SK-N-MC (cell line): ENCODE data around the gene TTLL10.

Source experiments
- DNase-seq: peaks from one replicate; pipeline ENCODE4 v3.0.0-alpha.2; 2011; ENCODE audit warnings: low read depth, low spot score
- H3K27ac ChIP-seq: fragments of 200-600 bp; sonication (generic); 2 replicates; pipeline ENCODE4 v1.5.1; 2016; ENCODE audit warnings: mixed run types
- H3K36me3 ChIP-seq: fragments of 200-600 bp; sonication (generic); 2 replicates; pipeline ENCODE4 v1.6.1; 2017; ENCODE audit warnings: antibody characterized with exemption, low read length, mixed read lengths; ENCODE audit not compliant: insufficient read depth
- H3K4me3 ChIP-seq: fragments of 200-600 bp; sonication (generic); 2 replicates; pipeline ENCODE4 v1.5.1; 2016
- H3K9ac ChIP-seq: fragments of 200-600 bp; sonication (generic); 2 replicates; pipeline ENCODE4 v1.8.0; 2017; ENCODE audit warnings: mixed run types, mixed read lengths; ENCODE audit not compliant: insufficient read length
- H3K9me3 ChIP-seq: fragments of 200-600 bp; sonication (generic); 2 replicates; pipeline ENCODE4 v1.6.1; 2017; ENCODE audit warnings: low read depth, mild to moderate bottlenecking, antibody characterized with exemption, low read length, moderate library complexity, mixed read lengths
- EZH2 ChIP-seq: fragments of 200-600 bp; sonication (generic); IDR thresholded peaks from one replicate; pipeline ENCODE4 v1.6.1; 2017; ENCODE audit warnings: antibody characterized with exemption
- FOXP2 ChIP-seq: optimal IDR thresholded peaks from 2 replicates; pipeline ENCODE3; 2011; ENCODE audit warnings: mild to moderate bottlenecking, moderate library complexity; ENCODE audit not compliant: insufficient read depth; ENCODE audit errors: extremely low read length, control extremely low read depth
- POLR2AphosphoS5 ChIP-seq: IDR thresholded peaks from 2 replicates; pipeline ENCODE4 v1.6.1; 2012; ENCODE audit warnings: mild to moderate bottlenecking, low read depth, low read length, borderline replicate concordance

The TTLL10 gene

DNA sequence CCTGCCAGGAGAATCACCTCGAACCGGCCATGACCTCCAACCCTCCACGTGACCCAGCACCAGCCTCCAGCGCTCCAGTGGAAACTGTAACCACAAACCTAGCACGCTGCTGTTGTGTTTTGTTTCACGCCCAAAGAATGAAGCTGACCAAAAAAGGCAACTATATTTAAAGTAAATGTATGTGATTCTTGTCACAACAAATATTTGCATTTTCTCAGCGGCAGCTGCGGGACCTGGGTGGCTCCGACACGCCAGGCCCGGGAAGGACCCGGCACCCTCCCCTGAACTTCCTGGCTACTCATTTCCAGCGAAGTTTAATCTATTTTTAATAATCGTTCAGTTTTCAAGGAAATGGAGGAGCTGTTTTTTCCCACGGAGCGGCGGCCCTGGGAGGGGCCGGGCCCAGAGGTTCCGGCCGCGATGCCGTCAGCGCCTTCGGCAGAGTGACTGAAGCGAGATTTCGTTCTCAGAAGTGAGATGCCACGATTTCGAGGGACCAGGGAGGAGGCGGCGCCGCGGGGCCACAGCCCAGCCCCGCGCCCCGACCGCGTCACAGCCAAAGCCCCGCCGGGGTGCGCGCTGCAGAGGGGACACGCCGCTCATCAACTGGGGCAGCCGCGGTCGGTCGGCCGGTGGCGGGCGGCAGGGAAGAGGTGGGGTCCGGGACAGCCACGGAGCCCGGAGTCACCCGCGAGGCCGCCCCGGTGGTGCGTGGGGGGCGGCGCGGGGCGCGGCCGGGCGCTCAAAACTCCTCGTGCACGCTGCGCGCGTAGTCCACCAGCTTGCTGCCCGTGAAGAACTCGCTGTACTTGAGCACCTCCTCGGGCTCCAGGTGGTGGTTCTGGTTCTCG lies 43.3 kb downstream of the TTLL10 start:
- peaks cover 6% of the 10 kb centered on the region; the same call in 1 of the 2 replicates for H3K36me3 ChIP-seq
- no peak overlapping the region for H3K4me3 ChIP-seq
- TF ChIP-seq POLR2AphosphoS5 (no peak), EZH2 (no peak), FOXP2 (no peak)
- 0 out of 2 replicates have a peak overlapping the region, but pooled peaks have one; percentile 31 for H3K27ac ChIP-seq
- no peak overlapping the region for H3K9ac ChIP-seq
- DNase-seq = no peak
- no peaks in the 10 kb centered on the region for H3K9me3 ChIP-seq

GRCh38 chr1:1217621-1218523 lies 44.2 kb downstream of the TTLL10 start:
- H3K9me3 ChIP-seq = no peaks in the 10 kb centered on the region
- H3K9ac ChIP-seq = no peak overlapping the region
- peaks cover 11% of the 10 kb centered on the region; the same call in 1 of the 2 replicates for H3K36me3 ChIP-seq
- TF ChIP-seq EZH2 (no peak), FOXP2 (no peak)
- no peak for DNase-seq
- H3K4me3 ChIP-seq = no peak overlapping the region
- no peak overlapping the region for H3K27ac ChIP-seq

GRCh38 chr1:1218524-1219200 lies 45.0 kb downstream of the TTLL10 start:
- Histone ChIP-seq H3K4me3 (no peak overlapping the region), H3K36me3 (peaks cover 17% of the 10 kb centered on the region; the same call in 1 of the 2 replicates), H3K9me3 (no peaks in the 10 kb centered on the region), H3K27ac (no peak overlapping the region), H3K9ac (no peak overlapping the region)
- TF ChIP-seq POLR2AphosphoS5 (no peak), FOXP2 (no peak), EZH2 (no peak)
- DNase-seq = no peak

DNA sequence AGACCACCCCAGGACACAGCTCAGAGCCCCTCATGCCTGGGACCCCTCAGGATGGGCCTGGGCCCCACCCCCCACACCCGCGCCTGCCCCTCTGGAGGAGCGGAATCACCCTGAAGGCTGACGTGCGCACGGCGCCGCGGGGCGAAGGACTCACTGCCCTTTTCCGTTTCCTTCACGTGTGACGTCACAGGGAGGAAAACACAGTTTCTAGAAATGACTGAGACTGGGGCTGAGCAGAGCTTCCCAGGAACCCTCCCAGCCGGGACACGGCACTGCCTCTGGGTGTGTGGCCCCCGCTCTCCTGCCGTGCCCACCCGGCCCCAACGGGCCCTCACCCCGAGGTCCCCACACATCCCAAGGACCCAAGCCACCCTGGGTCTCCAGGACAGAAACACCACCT lies 45.7 kb downstream of the TTLL10 start:
- no peak overlapping the region for H3K4me3 ChIP-seq
- peaks cover 17% of the 10 kb centered on the region; the same call in 1 of the 2 replicates for H3K36me3 ChIP-seq
- no peak overlapping the region for H3K9ac ChIP-seq
- no peak overlapping the region for H3K27ac ChIP-seq
- DNase-seq = no peak
- H3K9me3 ChIP-seq = no peaks in the 10 kb centered on the region
- TF ChIP-seq FOXP2 (no peak), POLR2AphosphoS5 (no peak), EZH2 (no peak)

- Histone ChIP-seq H3K27ac (no peak overlapping the region), H3K36me3 (peaks cover 17% of the 10 kb centered on the region; the same call in 1 of the 2 replicates), H3K9ac (no peak overlapping the region), H3K4me3 (no peak overlapping the region), H3K9me3 (no peaks in the 10 kb centered on the region)
- no peak for DNase-seq
- no peak for TF ChIP-seq EZH2
- TF ChIP-seq FOXP2 = no peak
- TF ChIP-seq POLR2AphosphoS5 = no peak
Measured at GRCh38 chr1:1220197-1220596, 46.5 kb downstream of the TTLL10 start.

GRCh38 chr1:1221887-1222574 lies 48.4 kb downstream of the TTLL10 start:
- Histone ChIP-seq H3K4me3 (no peak overlapping the region), H3K36me3 (peaks cover 12% of the 10 kb centered on the region; the same call in 1 of the 2 replicates), H3K9ac (no peak overlapping the region), H3K9me3 (no peaks in the 10 kb centered on the region), H3K27ac (no peak overlapping the region; the same call in 1 of the 2 replicates)
- TF ChIP-seq EZH2 (no peak), FOXP2 (no peak), POLR2AphosphoS5 (no peak)
- no peak for DNase-seq

DNA sequence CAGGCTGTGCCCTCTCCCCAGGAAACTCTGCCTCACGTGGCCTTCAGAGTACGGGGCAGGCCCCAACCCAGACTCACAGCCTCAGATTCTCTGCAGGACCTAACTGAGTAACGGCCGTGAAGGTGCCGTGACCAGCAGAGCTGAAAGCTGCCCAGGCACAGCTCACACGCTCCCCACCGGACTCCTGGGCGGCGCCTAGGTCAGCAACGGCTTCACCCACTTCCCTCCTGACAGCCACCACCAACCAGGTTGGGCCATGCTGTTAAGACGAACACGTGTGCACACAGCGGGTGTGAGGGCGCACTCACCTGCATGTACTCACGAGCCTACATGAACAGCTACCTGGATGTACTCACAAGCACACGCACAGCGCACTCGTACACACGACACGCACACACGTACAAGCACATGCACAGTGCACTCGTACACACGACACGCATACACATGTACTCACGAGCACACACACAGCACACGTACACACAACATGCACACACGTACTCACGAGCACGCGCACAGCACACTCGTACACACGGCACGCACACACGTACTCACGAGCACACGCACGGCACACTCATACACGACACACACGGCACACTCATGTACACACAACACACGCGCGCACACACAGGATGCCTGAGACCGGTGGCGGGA lies 49.0 kb downstream of the TTLL10 start:
- Histone ChIP-seq H3K36me3 (peaks cover 13% of the 10 kb centered on the region; the same call in 1 of the 2 replicates), H3K27ac (no peak overlapping the region), H3K9me3 (no peaks in the 10 kb centered on the region), H3K9ac (no peak overlapping the region), H3K4me3 (no peak overlapping the region)
- TF ChIP-seq EZH2 (no peak), POLR2AphosphoS5 (no peak), FOXP2 (no peak)
- DNase-seq = no peak
